B cell (primary cell): ENCODE data around the gene PPFIA1.

Experiments used
- CTCF ChIP-seq: fragments of 200-600 bp; IDR thresholded peaks from one replicate; pipeline ENCODE4 v1.8.0; 2022; ENCODE audit warnings: antibody characterized with exemption, mild to moderate bottlenecking
- EZH2 ChIP-seq: IDR thresholded peaks from 2 replicates; pipeline ENCODE4 v1.6.1; 2012; ENCODE audit warnings: borderline replicate concordance, low read depth, mild to moderate bottlenecking, moderate library complexity, low read length; ENCODE audit not compliant: insufficient read depth, poor library complexity, severe bottlenecking

GRCh38 chr11:70289582-70289981 is 19.1 kb downstream of the PPFIA1 start:
- TF ChIP-seq CTCF (no peak), EZH2 (no peak)
